GM12875 (cell line): ENCODE data around the gene TMEM252.

Experiments used
- H3K4me3 ChIP-seq: one replicate; pipeline ENCODE4 v1.5.1; 2011; ENCODE audit warnings: low read depth, low read length, control low read depth
- TF ChIP-seq, protein P1 (sequence below): IDR thresholded peaks from 2 replicates; pipeline ENCODE4 v1.5.1; 2011; ENCODE audit warnings: low read depth, mild to moderate bottlenecking, control low read depth, inconsistent platforms, low read length, moderate library complexity, borderline replicate concordance; ENCODE audit not compliant: insufficient read depth

Gene TMEM252

DNA sequence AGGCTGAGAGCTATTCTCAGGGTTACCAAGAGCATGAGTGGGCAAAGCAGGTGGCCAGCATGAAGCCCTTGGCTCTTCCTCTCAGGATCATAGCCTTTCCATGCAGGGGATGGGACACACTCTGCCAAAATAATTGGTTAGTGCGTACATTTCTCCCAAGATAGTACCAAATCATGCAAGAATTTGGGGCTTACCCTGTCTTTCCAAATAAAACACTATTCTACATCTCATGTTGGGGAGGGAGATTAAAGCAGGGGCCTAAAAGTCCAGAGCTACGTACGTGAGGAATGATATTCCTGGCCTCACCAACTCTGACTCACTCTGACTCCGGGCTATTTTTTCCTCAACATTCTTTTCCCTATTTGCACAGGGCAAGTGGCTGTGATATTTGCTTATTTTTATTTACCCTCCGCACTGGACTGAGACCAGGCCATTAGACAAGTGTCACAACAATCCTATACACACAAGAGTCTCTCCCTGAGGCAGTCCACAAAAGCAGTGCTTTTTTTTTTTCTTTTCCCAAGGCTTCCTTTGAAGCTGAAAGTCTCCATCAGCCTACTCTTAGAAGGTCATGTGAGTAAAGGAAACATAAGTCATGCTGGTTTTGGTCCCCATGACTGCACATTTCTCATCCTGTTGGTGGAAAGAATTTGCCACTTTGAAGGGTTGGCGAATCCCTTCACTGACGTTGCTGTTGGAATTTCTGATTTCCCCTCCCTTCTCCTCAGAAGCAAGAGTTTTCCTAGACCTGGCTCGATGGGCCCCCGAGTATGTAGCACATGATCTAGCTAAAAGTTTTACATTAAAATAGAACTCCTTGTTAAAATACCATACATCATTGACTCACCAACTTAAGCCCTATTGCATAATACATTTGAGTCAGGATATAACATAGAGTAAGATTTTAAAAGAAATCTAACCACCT is 40.0 kb downstream of the TMEM252 start:
- TF ChIP-seq, protein P1, sequence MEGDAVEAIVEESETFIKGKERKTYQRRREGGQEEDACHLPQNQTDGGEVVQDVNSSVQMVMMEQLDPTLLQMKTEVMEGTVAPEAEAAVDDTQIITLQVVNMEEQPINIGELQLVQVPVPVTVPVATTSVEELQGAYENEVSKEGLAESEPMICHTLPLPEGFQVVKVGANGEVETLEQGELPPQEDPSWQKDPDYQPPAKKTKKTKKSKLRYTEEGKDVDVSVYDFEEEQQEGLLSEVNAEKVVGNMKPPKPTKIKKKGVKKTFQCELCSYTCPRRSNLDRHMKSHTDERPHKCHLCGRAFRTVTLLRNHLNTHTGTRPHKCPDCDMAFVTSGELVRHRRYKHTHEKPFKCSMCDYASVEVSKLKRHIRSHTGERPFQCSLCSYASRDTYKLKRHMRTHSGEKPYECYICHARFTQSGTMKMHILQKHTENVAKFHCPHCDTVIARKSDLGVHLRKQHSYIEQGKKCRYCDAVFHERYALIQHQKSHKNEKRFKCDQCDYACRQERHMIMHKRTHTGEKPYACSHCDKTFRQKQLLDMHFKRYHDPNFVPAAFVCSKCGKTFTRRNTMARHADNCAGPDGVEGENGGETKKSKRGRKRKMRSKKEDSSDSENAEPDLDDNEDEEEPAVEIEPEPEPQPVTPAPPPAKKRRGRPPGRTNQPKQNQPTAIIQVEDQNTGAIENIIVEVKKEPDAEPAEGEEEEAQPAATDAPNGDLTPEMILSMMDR, result no peak
- H3K4me3 ChIP-seq, result no peak overlapping the region

DNA sequence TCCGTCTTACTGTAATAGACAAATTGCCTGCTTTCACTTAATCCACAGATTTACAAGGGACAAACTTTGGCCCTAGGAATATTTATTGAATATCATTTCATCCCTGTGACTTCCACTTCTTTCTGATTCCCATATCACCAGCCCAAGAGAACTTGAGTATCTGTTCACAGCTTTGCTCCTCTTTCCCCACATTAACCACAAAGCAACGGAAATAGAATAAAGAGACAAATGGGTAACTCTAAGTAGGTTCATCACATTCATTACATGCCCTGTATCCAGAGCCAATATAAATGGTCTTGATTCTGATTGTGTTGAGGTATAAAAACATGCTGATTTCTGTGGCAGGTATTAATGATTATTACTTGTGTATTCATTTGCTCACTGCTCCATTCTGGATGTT is 41.9 kb downstream of the TMEM252 start:
- no peak overlapping the region for H3K4me3 ChIP-seq
- TF ChIP-seq, protein P1, result no peak

DNA sequence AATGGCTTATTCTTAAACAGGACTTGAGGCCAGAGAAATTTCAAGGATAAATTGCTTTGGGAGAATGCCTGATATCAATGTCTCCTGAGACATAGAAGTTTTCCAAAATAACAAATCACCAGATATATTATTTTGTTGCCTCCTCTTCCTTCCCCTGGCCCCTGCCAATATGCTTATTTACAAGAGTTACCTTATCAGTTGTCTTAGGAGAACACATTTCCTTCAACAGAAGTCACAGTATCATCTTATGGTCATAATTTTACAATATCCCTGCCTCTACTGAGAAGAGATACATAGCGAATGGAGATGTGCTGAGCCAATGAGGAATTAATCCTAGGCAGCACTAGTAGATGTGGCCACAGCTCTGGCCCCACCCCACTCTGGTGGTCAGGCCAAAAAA is 43.1 kb downstream of the TMEM252 start:
- no peak overlapping the region for H3K4me3 ChIP-seq
- TF ChIP-seq, protein P1, result no peak

DNA sequence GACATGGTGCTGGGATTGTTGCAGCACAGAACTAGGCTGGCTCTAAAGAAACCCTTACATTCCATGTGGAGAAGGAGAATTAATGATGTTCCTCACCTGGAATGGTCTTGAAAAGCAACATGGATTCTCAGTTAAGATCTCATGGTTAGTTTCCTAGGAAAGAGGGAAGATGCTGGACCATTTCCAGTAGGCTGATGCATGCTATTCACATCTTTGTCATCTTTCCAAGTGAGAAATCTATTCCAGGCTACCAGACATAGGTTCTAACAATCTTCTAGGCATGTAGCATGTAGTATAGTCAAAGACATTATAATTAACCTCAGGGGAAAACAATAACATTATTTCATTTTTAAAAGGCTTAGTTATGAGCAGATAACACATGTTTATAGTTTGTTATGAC is 44.3 kb downstream of the TMEM252 start:
- no peak overlapping the region for H3K4me3 ChIP-seq
- TF ChIP-seq, protein P1, result no peak

DNA sequence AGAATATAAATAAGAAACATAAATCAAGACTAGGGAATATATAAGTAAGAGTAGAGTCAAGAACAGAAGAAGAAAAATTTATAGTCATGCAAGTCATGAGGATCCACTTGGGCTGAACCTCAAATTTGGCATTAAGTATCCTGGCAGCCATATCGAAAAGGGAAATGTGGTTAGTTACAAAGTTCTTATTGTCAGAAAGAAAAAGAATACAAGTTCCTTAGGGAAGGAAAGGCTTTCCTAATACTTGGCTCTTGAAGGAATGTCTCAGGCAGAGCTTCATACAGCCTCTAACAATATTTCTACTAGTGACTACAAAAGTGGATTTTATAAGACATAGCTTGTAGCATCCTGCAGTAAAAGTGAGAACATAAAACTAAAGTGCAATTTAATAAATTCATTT is 45.4 kb downstream of the TMEM252 start:
- TF ChIP-seq, protein P1, result no peak

DNA sequence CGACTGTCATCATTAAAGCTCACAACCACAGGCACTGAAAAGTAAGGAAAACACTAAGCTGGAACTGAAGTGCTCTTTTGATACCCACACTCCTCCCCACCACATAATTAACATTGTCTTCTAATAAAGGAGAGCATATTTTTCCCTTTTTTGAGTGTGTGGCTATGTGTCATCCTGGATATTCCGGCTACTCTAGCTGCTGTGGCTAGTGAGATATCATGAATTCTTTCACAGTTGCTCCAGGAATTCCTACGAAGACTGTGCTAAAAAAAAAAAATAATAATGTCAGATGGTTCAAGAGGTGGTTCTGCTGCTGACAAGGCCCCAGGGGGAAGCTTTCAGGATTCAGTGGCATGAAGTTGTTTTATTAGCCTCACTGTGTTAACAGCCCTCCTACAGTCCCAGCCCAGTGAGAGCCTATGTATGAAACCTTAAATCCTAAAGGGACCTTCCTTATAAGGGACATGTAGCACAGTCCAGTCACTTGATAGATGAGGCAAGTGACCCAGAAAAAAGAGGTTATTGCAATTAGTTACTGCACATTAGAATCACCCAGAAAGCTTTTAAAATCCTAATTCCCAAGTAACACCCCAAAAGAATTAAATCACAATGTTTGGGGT is 46.6 kb downstream of the TMEM252 start:
- TF ChIP-seq, protein P1, result no peak
- H3K4me3 ChIP-seq, result no peak overlapping the region

More for the DNA sequence above, 45.4 kb downstream of the TMEM252 start:
- no peak overlapping the region for H3K4me3 ChIP-seq
